DND-41 (cell line): ENCODE results near the gene MITF.
"Not testable (repeated sequence)": the region's sequence is repeated elsewhere in the genome, so short reads cannot be mapped to it uniquely, and the experiment has no call there.

Source experiments
- EZH2 ChIP-seq: IDR thresholded peaks from 3 replicates; pipeline ENCODE4 v1.6.1; 2012; ENCODE audit warnings: borderline replicate concordance, low read depth, mild to moderate bottlenecking, moderate library complexity, low read length, inconsistent platforms; ENCODE audit not compliant: severe bottlenecking
- TF ChIP-seq, protein P1 (sequence below): IDR thresholded peaks from 2 replicates; pipeline ENCODE4 v1.5.1; 2012; ENCODE audit warnings: borderline replicate concordance, low read length, moderate library complexity, mild to moderate bottlenecking; ENCODE audit not compliant: poor library complexity, severe bottlenecking; ENCODE audit errors: extremely low read depth

DNA sequence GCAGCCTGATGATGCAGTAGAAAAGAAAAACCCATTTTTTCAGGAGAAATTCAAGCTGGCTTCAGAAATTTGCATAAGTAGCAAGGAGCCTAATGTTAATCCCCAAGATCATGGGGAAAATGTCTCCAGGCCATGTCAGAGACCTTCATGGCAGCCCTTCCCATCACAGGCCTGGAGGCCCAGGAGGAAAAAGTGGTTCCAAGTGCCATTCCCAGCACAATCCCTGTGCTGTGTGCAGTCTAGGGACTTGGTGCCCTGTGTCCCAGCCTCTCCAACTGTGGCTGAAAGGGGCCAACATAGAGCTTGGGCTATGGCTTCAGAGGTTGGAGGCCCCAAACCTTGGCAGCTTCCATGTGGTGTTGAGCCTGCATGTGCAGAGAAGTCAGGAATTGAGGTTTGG is 170.6 kb downstream of the MITF start:
- TF ChIP-seq, protein P1, sequence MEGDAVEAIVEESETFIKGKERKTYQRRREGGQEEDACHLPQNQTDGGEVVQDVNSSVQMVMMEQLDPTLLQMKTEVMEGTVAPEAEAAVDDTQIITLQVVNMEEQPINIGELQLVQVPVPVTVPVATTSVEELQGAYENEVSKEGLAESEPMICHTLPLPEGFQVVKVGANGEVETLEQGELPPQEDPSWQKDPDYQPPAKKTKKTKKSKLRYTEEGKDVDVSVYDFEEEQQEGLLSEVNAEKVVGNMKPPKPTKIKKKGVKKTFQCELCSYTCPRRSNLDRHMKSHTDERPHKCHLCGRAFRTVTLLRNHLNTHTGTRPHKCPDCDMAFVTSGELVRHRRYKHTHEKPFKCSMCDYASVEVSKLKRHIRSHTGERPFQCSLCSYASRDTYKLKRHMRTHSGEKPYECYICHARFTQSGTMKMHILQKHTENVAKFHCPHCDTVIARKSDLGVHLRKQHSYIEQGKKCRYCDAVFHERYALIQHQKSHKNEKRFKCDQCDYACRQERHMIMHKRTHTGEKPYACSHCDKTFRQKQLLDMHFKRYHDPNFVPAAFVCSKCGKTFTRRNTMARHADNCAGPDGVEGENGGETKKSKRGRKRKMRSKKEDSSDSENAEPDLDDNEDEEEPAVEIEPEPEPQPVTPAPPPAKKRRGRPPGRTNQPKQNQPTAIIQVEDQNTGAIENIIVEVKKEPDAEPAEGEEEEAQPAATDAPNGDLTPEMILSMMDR, result not testable (repeated sequence)
- not testable (repeated sequence) for TF ChIP-seq EZH2
